Islet of Langerhans (tissue), 1 donor: ENCODE data around the gene DSP.
A peak's percentile ranks its signal among the peaks of the same experiment; 100 is the strongest.

Source experiments
- FAIRE-seq: peaks from one replicate; lab custom pipeline; 2011; peaks lifted over from hg19 to GRCh38; lab: Jason Lieb, UNC

Gene DSP

DNA sequence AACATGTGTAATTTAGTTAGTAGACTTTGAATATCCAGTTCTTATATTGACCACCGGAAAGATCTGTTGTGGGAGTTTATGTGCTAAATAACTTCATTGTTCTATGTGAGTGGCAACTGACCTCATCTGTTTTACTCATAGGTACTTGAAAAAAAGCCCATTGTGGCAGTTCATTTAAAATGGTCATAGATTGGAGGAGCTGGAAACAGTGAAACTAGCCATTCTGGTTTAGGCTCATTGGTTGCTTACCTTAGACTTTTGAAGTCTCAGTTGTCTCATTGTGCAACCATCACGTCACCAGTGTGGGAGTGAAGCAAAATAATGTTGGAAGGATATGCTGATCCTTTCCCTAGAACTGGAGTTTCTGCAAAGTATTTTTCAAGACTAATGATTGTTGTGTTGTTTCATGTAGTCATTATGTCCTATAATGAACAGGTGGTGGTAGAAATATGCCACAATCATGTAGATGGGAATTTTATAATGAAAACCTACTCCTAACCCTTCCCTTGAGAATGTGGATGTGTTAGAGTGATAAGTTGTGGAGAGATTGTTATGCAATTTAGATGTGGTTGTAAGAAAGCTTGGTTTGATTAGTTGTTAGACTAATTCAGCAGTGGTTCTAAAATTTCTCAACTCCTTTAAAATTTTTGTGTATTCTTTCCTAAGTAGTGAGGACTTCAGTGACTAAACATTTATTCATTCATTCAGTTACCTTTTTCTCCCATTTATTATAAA lies 18.3 kb downstream of the DSP start:
- FAIRE-seq, result no peak

DNA sequence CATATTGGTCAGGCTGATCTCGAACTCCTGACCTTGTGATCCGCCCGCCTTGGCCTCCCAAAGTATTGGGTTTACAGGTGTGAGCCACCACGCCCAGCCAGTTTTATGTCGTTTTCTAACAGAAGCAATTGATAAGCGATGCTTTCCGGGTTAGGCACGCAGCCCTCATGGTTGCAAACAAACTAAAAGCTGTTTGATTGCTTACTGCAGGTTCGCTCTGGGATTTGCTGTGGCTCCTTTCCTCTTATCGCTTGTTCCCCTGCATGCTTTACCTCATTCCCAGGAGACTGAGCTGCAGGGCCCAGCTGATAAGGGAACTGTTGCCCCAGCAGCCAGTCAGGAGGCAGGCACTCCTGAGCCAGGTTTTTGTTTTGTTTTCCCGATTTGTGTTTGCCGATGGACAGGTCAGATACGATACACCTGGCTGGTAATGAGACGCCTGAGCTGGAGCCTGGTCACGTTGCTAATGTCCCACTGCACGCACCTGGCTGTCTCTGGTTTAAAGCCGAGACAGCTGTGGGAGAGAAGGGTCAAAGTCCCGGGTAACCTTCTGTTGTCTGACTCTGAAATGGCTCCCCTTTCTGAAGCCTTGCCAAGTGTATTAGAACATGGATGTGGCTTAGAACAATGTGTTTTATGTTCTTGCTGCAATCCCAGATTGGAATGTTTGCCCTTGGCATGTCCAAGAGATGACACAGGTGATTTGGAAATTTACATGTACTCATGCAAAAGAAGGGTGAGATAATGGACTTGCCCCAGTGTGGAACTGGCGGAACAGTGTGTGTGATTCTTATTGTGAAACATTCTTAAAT lies 19.9 kb downstream of the DSP start:
- FAIRE-seq, result peak; percentile 98

DNA sequence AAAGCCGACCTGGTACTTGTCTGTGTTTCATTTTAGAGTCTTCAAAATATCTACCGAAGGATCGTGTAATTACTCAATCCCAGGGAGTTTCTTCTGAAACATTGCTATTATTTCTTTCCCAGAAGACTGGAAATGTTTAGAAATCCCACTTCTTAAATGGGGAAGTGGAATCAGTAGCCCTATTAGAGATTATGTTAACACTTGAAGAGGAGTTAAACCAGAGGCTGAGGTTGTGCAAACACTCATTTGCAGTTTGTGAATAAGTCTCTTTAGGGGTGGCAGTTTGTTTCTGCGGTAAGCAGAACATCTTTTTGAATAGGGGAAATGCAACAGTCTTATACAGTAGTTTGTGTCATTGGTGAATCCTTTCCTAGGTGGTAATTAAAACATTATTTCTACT lies 21.3 kb downstream of the DSP start:
- FAIRE-seq, result no peak

DNA sequence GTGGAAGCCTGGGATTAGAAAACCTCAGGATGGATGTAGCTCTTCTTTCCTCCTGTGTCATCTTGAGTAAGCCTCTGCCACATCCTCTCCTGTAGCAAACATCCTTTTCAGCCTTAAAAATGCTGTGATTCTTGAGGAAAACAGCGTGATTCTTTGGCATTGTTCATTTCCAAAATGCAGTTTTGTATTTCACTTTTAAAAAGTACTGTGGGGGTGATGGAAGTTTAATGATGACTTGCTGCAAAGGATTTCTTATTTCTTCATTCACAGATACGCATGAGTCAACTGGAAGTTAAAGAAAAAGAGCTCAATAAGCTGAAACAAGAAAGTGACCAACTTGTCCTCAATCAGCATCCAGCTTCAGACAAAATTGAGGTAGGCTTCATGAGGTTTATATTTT lies 24.6 kb downstream of the DSP start:
- FAIRE-seq, result no peak

DNA sequence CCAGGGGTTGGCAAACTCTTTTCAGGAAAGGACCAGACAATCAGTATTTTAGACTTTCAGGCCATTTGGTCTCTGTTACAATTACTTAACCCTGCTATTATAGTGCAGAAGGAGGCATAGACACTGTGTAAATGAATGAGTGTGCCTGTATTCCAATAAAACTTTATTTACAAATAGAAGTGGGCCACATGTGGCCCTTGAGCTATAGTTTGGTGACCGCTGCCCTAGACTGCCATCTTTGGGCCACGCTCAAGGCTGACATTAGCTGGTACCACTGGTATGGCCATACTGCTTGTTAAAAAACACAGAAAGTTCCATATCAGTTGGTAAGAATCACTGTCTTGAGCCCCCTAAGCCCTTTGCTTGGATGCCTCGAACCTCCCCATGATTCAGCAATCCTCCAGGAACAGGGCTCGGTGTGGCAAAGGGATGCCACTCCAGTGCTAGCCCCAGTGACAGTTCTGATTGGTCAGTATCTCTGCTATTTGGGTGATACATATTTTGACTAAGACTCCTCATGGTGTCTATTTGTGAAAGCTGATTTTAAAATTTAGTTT lies 25.2 kb downstream of the DSP start:
- no peak for FAIRE-seq

DNA sequence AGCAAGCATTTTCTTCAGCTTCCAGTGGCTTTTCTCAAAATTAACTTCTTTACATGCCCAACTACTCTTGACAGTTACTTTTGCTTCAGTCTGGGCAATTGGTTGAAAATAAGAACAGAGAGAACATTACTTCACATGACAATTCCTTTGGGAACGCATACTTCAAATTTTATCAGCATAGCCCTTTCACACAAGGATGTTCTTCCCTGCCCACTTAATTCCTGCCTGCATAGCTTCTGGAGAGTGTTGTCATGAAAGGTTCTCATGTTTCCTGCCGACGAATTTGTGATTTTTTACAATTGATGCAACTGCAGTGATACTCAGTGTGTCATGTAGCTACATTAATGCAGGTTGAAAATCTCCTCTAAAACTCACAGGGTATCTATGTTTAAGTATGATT lies 26.6 kb downstream of the DSP start:
- no peak for FAIRE-seq

DNA sequence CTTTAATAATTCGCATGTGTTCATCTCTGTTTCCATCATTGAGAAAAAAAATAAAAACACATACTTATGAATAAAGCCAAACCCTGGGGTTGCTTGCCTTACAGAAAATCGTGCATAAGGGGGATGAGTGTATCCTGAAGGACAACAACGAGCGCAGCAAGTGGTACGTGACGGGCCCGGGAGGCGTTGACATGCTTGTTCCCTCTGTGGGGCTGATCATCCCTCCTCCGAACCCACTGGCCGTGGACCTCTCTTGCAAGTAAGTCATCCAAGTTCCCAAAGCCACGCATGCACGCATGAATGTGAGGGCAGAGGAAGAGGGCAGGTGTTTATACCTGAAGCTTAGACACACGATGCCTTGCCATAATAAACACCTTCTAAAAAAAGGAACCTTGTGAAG lies 27.6 kb downstream of the DSP start:
- no peak for FAIRE-seq

DNA sequence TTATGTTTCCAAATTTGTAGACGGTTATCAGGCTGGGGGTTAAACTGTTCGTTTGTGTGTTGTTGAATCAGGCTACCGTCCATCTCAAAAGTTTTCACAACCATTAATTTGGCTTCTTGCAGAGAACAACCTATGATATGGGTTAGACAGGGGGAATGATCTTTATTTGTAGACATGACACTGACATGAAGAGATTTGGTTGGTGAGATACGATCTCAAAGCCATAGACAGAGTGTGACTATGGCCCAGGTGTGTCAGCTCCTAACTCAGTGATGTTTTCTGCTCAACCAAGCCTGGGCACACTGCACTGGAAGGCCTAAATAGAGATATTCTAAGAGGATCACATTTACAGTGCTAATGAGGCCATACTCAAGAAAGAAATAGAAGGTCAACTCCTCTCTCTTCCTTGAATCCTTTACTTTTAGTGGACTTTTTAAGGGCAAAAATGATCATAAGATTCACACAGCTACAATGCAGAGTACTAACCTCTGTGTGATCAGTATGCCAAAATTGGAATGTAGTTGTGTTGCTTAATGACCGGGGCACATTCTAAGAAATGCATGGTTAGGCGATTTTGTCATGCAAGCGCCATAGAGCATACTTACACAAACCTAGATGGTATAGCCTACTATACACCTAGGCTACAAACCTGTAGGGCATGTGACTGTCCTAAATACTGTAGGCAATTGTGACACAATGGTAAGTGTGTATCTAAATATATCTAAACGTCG lies 30.9 kb downstream of the DSP start:
- no peak for FAIRE-seq

DNA sequence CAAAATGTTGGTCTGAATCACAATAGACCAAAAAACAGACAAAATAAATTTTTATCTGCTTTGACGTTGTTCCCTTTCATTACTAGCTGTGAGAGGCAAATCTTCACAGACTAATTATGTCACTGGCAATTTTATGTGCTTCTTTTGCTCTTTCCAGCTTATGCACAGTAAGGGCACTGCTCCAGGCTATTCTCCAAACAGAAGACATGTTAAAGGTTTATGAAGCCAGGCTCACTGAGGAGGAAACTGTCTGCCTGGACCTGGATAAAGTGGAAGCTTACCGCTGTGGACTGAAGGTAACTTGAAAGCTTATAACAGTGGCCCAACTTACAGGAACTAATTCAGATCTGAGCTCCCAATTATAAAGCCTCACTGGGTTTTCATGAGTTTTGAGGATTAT lies 33.0 kb downstream of the DSP start:
- no peak for FAIRE-seq

DNA sequence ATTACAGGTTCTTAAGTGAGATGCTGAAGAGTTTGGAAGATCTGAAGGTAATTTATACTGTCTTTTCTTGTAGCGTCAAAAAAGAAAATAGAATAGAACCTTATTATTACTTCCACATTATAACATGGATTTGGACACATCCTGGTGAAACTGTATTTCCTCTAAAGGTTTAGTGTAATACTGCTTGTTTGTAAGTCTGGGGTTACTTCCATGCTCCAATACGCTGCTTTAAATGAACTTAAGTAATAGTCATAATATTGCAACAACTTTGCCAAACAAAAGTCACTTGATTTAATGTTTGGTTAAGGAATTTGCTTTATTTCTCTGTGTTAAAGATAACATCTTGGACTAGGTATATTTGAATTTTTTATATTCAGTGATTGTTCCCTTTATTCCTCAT lies 37.0 kb downstream of the DSP start:
- FAIRE-seq, result peak; percentile 33

DNA sequence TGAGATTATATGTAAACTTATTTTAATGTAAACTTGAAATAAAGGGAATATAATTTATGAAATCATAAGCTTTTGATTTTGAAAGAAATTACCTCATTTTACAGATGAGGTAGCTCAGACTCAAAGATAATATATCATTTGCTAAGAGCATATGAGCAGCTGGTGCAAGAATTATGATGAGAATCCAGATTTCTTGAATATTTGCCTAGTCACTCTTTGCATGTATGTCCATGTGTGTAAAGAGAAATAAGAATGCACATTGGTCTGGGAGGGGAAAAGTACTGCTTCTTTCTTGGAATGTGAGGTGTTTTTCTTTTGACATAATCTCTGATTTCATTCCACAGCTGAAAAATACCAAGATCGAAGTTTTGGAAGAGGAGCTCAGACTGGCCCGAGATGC lies 37.5 kb downstream of the DSP start:
- no peak for FAIRE-seq

DNA sequence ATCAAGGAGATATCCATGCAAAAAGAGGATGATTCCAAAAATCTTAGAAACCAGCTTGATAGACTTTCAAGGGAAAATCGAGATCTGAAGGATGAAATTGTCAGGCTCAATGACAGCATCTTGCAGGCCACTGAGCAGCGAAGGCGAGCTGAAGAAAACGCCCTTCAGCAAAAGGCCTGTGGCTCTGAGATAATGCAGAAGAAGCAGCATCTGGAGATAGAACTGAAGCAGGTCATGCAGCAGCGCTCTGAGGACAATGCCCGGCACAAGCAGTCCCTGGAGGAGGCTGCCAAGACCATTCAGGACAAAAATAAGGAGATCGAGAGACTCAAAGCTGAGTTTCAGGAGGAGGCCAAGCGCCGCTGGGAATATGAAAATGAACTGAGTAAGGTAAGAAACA lies 38.4 kb downstream of the DSP start:
- no peak for FAIRE-seq

DNA sequence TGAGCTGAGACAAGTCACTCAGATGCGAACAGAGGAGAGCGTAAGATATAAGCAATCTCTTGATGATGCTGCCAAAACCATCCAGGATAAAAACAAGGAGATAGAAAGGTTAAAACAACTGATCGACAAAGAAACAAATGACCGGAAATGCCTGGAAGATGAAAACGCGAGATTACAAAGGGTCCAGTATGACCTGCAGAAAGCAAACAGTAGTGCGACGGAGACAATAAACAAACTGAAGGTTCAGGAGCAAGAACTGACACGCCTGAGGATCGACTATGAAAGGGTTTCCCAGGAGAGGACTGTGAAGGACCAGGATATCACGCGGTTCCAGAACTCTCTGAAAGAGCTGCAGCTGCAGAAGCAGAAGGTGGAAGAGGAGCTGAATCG lies 39.1 kb downstream of the DSP start:
- FAIRE-seq, result no peak

DNA sequence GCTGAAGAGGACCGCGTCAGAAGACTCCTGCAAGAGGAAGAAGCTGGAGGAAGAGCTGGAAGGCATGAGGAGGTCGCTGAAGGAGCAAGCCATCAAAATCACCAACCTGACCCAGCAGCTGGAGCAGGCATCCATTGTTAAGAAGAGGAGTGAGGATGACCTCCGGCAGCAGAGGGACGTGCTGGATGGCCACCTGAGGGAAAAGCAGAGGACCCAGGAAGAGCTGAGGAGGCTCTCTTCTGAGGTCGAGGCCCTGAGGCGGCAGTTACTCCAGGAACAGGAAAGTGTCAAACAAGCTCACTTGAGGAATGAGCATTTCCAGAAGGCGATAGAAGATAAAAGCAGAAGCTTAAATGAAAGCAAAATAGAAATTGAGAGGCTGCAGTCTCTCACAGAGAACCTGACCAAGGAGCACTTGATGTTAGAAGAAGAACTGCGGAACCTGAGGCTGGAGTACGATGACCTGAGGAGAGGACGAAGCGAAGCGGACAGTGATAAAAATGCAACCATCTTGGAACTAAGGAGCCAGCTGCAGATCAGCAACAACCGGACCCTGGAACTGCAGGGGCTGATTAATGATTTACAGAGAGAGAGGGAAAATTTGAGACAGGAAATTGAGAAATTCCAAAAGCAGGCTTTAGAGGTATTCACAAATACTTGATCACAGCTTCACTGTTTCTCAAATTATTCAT lies 39.6 kb downstream of the DSP start:
- no peak for FAIRE-seq

DNA sequence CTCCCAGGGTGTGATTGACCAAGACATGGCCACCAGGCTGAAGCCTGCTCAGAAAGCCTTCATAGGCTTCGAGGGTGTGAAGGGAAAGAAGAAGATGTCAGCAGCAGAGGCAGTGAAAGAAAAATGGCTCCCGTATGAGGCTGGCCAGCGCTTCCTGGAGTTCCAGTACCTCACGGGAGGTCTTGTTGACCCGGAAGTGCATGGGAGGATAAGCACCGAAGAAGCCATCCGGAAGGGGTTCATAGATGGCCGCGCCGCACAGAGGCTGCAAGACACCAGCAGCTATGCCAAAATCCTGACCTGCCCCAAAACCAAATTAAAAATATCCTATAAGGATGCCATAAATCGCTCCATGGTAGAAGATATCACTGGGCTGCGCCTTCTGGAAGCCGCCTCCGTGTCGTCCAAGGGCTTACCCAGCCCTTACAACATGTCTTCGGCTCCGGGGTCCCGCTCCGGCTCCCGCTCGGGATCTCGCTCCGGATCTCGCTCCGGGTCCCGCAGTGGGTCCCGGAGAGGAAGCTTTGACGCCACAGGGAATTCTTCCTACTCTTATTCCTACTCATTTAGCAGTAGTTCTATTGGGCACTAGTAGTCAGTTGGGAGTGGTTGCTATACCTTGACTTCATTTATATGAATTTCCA lies 43.9 kb downstream of the DSP start:
- FAIRE-seq, result no peak

DNA sequence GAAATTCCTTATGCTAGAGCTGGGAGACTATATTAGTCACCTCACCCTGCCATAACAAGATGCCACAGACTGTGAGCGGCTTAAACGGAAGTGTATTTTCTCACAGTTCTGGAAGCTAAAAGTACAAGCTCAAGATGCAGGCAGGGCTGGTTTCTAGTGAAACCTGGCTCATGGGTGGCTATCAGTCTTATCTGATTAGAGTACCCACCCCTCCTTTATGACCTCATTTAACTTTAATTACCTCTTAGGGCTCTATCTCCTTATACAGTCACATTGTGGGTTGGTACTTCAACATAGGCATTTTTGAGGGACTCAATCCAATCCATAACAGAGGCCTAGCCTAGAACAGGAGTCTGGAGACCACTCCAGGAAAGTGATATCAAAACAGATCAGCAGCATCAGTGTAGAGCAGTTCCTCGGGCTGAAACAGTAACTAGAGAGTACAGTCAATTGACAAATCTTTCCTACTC lies 46.2 kb downstream of the DSP start:
- no peak for FAIRE-seq

DNA sequence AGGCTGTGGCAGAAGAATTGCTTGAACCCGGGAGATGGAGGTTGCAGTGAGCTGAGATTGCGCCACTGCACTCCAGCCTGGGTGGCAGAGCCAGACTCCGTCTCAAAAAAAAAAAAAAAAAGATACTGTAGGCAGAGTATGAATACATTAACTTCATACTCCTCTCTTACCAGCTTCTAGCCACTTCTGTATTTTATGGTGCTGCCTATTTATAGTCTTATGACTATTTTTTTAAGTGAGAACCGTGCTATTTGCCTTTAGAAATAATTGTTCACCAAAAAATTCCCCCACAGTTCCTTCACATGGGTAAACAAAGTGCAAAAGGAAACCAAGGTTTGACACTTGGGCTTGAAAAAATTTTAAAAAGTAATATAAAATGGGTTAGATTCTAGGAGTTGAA lies 47.0 kb downstream of the DSP start:
- FAIRE-seq, result no peak

DNA sequence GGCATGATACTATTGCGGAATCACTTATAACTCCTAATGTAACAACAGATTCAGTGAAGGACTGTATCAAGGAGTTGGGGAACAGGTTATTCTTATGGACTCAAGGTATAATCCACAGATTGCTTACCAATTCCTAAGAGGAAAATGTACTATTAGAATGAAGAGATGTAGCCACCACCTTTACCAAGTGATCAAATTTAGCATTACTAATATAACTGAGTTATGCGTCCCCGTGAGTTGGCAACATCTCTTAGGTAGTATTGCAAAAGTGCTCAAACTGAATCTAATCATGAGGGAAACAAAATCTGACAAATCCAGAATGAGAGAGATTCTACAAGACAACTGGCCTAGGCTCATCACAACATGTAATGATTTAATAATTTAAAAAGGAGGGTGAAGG lies 47.8 kb downstream of the DSP start:
- FAIRE-seq, result no peak

DNA sequence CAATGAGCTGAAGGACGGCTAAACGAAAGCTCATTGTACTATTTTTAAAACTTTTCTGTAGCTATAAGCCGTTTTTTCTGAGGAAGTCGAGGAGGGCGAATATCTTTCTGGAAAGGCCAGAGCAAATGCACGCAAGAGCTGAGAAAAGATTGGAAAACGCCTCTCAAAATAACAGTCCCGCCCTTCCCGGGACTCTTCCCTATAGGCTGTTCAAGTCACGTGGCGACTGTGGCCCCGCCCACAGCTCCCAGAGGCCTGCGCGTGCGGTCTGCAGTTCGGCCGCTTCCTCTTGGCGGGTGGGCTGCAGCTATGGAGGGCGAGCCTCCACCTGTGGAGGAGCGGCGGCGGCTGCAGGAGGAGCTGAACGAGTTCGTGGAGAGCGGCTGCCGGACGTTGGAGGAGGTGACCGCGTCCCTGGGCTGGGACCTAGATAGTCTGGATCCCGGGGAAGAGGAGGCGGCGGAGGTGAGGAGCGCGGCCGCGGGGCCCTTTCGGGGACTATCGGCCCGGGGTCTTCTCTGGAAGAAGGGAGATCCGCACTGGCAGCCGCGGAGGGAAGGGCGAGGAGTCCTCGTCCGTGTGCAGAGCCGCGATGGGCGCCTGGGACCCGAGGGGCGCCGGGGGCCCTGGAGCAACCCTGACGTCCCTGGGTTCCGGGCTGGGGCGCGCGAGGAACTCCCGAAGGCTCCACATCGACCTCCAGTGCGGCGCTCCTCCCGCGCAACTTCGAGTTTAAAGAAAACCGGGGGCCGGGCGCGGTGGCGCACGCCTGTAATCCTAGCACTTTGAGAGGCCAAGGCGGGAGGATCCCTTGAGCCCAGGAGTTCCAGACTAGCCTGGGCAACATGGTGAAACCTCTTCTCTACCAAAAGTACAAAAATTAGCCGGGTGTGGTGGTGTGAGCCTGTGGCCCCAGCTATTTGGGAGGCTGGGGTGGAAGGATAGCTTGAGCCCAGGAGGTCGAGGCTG lies 48.8 kb downstream of the DSP start, which contains the start of gene SNRNP48:
TSS of gene SNRNP48 (plus strand) at position 250 of the 969 bp plus-strand sequence. CDS start at position 310, 60 bp downstream.
- FAIRE-seq, result peak; percentile 88

DNA sequence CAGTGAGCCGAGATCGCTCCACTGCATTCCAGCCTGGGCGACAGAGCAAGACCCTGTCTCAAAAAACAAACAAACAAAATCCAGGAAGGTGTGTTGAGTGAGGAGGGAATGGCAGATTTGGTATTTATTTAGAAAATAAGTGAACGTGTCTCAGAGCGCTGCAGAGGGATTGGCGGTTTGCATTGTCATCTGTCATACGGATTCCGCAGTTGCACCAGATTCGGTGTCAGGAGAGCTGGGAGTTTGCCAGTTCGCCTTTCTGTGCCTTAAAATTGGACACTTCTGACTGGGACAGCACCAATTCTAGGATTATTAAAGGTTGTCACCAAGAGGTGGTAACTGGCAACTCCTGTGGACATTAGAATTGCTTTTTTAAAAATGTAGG lies 49.4 kb downstream of the DSP start:
- FAIRE-seq, result no peak
